ENCODE results near the gene MVB12B. TPM values are rescaled to one million over a fixed set of nuclear protein-coding genes. Genes with fewer than 3 reads are reported as not detected.

Gene MVB12B
- total RNA-seq, 4 donors from 2014 or later: 27.2 to 36.9 (median 33.2) TPM

DNA sequence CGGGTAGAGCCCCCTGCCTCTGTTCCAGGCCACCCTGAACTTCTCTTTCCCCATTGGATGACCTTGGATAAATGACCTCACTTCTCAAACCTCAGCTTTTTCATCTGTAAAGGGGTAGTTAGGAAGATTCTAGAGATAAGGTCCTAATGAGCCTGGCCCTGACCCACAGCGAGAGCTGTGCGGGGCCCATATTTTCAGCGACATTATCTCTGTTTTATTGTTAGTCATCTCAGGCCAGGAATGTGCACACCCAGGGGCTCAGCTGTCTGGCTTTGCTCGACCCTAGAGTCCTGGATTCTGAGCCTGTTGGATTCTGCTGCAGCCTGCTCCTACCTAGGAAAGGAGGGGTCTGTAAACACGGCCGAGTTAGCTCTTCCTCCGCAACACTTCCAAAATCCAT lies 205.9 kb downstream of the MVB12B start:
- H3K36me3 ChIP-seq: no peaks in the 10 kb centered on the region
- no peaks in the 10 kb centered on the region for H3K4me1 ChIP-seq
- H3K27ac ChIP-seq: no peak overlapping the region
- H3K27me3 ChIP-seq: peaks cover 0 to 39% of the 10 kb centered on the region in 2 donors
- H3K4me3 ChIP-seq: no peak overlapping the region
- TF ChIP-seq POLR2A (IDR thresholded peaks at IDR 0.05): no peak
- TF ChIP-seq, protein P1, sequence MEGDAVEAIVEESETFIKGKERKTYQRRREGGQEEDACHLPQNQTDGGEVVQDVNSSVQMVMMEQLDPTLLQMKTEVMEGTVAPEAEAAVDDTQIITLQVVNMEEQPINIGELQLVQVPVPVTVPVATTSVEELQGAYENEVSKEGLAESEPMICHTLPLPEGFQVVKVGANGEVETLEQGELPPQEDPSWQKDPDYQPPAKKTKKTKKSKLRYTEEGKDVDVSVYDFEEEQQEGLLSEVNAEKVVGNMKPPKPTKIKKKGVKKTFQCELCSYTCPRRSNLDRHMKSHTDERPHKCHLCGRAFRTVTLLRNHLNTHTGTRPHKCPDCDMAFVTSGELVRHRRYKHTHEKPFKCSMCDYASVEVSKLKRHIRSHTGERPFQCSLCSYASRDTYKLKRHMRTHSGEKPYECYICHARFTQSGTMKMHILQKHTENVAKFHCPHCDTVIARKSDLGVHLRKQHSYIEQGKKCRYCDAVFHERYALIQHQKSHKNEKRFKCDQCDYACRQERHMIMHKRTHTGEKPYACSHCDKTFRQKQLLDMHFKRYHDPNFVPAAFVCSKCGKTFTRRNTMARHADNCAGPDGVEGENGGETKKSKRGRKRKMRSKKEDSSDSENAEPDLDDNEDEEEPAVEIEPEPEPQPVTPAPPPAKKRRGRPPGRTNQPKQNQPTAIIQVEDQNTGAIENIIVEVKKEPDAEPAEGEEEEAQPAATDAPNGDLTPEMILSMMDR (IDR thresholded peaks at IDR 0.05): no peak
- TF ChIP-seq EP300 (IDR thresholded peaks at IDR 0.05): no peak
- H3K9me3 ChIP-seq: no peaks in the 10 kb centered on the region
- 65 to 72% methylated on average over 8 of the region's 8 CpGs for WGBS, 2 donors
- no peak for DNase-seq (ENCODE audit: low spot score in 2 of 2)

DNA sequence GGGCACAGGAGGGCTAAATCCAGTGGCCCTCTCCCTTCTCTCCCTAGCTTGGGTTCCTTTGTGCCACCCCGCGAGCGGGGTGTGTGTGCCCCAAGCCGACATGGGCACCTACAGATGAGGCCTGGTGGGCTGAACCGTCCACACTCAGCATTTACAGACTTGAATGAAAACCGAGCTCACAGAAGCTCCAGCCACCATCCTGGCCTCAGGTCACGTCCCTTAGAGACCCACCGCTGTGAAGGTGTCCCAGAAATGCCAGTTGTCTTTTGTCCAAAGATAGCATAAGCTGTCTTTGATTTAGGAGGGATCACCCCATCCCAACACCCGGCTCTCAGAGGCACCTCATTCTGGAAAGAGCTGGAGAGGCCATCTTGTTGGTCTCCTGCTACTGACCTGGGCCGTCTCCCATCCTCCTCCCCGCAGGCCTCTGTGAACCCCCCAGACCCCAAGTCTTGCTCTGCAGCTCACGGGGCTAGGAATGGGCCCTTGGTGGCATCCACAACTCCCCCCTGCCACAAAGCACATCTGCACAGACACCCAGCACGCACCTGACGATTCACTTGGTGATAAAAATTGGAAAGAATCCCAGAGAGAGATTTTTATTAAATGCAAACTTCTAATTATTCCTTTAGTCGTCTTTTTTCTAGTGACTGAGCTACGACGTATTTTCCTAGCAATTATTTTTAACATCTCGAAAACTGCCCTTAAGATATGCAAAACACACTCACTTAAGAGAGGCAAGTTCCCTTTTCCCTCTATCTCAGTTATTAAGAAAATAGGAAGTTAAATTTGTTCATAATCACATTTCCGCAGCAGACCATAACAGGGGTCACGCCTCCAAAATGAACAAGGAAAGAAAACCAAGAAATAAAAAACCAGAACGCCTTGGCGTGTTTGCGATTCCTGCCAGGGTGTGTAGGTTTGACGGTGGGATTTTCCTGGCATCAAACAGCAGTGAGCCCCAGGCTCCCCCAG lies 206.6 kb downstream of the MVB12B start:
- WGBS, 2 donors: 80 to 82% methylated on average over 24 of the region's 24 CpGs
- Histone ChIP-seq H3K4me3 (no peak overlapping the region), H3K27me3 (peaks cover 0 to 47% of the 10 kb centered on the region in 2 donors), H3K36me3 (no peaks in the 10 kb centered on the region), H3K4me1 (no peaks in the 10 kb centered on the region), H3K9me3 (no peaks in the 10 kb centered on the region), H3K27ac (no peak overlapping the region)
- TF ChIP-seq, protein P1 (IDR thresholded peaks at IDR 0.05): no peak
- no peak for TF ChIP-seq POLR2A (IDR thresholded peaks at IDR 0.05)
- no peak for DNase-seq (ENCODE audit: low spot score in 2 of 2)

DNA sequence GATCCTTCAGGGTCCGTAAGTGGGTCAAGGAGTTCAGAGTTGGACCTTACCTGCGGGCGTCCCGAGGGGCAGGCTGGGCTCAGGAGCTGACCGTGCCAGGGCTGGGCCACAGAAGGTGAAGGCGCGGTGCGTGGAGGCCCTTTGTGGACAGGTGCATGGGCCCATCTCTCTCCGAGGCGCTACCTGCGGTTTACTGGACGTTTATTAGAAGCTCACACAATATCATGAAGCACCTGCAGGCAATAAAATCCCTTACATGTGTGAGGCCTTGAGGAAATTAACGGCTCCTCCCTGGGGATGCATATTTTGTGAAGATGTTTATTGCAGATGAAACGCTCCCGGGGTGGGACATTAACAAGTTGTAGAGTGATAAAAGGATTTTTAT lies 207.3 kb downstream of the MVB12B start:
- H3K4me1 ChIP-seq: no peaks in the 10 kb centered on the region
- no peaks in the 10 kb centered on the region for H3K36me3 ChIP-seq
- WGBS, 2 donors: 48 to 49% methylated on average over 15 of the region's 15 CpGs
- no peak for DNase-seq (ENCODE audit: low spot score in 2 of 2)
- H3K27ac ChIP-seq: no peak overlapping the region
- H3K27me3 ChIP-seq: peaks cover 0 to 50% of the 10 kb centered on the region in 2 donors
- H3K9me3 ChIP-seq: no peaks in the 10 kb centered on the region
- TF ChIP-seq, protein P1 (IDR thresholded peaks at IDR 0.05): no peak
- no peak for TF ChIP-seq EP300 (IDR thresholded peaks at IDR 0.05)
- no peak for TF ChIP-seq POLR2A (IDR thresholded peaks at IDR 0.05)
- no peak overlapping the region for H3K4me3 ChIP-seq

DNA sequence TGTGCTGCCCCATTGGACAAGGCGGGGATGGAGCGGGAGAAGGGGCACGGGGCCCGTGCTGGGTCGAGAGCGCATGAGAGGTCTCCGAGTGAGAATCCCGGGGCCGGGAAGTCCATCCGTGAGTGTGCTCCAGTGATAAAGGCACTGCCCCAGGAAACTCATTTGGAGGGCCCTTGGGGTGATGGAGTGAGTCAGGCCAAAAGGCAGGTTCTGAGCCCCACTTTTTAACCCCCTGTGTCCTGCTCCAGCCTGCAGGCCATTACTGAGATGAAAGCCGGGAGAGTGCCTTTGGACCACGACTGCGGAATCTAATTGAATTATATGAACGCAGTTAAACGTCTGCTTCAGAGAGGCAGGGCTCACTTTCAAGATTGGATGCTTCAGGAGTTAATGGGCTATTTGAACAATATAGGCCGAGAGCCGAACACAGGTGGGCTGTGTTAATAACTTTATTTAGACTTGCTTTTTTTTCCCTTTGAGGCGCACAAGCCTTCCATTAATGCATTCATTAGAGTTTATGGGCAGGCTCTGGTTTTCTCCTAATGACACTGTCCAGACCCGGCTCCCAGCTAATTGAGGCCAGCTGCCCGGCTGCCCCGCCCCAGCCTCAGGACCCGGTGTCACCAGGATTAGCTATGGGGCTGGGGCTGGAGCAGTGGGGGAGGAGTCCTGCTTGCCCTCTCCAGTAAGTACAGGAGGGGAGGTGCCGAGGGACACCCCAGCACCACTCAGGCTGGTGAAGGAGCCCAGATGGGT lies 208.0 kb downstream of the MVB12B start:
- no peak overlapping the region for H3K4me3 ChIP-seq
- peaks cover 0 to 50% of the 10 kb centered on the region in 2 donors for H3K27me3 ChIP-seq
- TF ChIP-seq POLR2A (IDR thresholded peaks at IDR 0.05) (no peak), EP300 (IDR thresholded peaks at IDR 0.05) (no peak)
- TF ChIP-seq, protein P1 (IDR thresholded peaks at IDR 0.05): no peak
- DNase-seq (ENCODE audit: low spot score in 2 of 2): no peak
- H3K36me3 ChIP-seq: no peaks in the 10 kb centered on the region
- H3K4me1 ChIP-seq: no peaks in the 10 kb centered on the region
- no peak overlapping the region for H3K27ac ChIP-seq
- no peaks in the 10 kb centered on the region for H3K9me3 ChIP-seq
- 19 to 39% methylated on average over 21 to 23 of the region's 23 CpGs for WGBS, 2 donors

DNA sequence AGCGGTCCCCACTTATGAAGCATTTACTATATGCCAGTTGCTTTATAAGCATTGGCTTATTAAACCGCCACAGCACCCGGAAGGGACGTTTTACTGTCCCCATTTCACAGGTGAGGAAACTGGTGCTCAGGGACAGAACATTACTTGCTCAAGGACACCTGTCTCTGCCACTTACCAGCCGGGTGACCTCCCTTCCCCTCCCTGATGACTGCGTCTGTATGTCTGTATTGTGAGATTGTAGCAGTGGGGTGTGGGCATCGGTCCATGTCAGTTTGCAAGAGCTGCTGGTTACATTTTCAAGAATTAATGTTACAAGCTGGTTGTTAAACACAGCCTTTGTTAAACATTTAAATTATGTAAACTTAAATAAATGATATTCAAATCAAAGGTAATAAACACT lies 209.5 kb downstream of the MVB12B start:
- DNase-seq (ENCODE audit: low spot score in 2 of 2): no peak
- TF ChIP-seq POLR2A (IDR thresholded peaks at IDR 0.05) (no peak), EP300 (IDR thresholded peaks at IDR 0.05) (no peak)
- TF ChIP-seq, protein P1 (IDR thresholded peaks at IDR 0.05): no peak

More for the DNA sequence above, 209.5 kb downstream of the MVB12B start:
- Histone ChIP-seq H3K4me1 (no peaks in the 10 kb centered on the region), H3K27me3 (peaks cover 0 to 50% of the 10 kb centered on the region in 2 donors), H3K4me3 (no peak overlapping the region), H3K27ac (no peak overlapping the region), H3K9me3 (no peaks in the 10 kb centered on the region), H3K36me3 (no peaks in the 10 kb centered on the region)
- WGBS, 2 donors: 84 to 86% methylated on average over 7 of the region's 7 CpGs

All from tibial nerve (tissue), 4 donors.